Measurements from ENCODE around the gene RFX2.

DNA sequence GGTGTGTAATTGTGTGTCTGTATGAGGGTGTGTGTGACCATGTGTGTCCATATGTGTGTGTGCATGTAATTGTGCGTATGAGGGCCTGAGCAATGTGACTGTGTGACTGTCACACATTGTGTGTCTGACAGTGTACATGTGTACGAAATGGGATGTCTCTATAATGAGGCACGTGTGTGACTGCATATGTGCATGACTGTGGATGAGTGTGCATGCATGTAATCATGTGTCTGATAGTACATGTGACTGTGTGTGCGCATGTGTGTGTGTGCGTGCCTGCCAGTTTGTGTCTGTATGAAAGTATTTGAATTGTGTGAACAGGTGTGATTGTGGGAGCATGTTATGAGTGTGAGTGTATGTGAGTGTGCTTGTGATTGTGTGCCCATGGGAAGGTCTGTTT, 22.9 kb upstream of the RFX2 start:
- TF ChIP-seq POLR2A (IDR thresholded peaks at IDR 0.05; ENCODE audit: low read depth, low read length) (no peak), POLR2AphosphoS5 (IDR thresholded peaks at IDR 0.05; ENCODE audit: low read depth, low read length) (no peak)
